ENCODE results near the gene GMNN.

- TF ChIP-seq CTCF (conservative IDR thresholded peaks at IDR 0.05; ENCODE audit: low read depth, low read length) (no peak), EZH2 (IDR thresholded peaks at IDR 0.05; ENCODE audit: borderline replicate concordance, low read depth, low read length, poor library complexity, severe bottlenecking) (no peak)
Measured at GRCh38 chr6:24738741-24739140, 36.0 kb upstream of the GMNN start.
